Prostate gland (tissue), 2 donors: ENCODE measurements around the gene CLNK. TPM values are rescaled to one million over a fixed set of nuclear protein-coding genes. Genes with fewer than 3 reads are reported as not detected.

ENCODE experiments used
- DNase-seq: peaks from one replicate; pipeline ENCODE4 v3.0.0-alpha.2; 2019; ENCODE audit warnings: low spot score
- H3K27ac ChIP-seq, 2 donors: fragments of 200-600 bp; sonication (generic); 2 replicates each; pipeline ENCODE4 v1.5.1; 2017 to 2019
- H3K27me3 ChIP-seq: fragments of 200-600 bp; sonication (generic); replicated peaks from 2 replicates; pipeline ENCODE4 v1.5.1; 2019; ENCODE audit not compliant: insufficient read depth
- H3K36me3 ChIP-seq, 2 donors: fragments of 200-600 bp; sonication (generic); 1 replicate in 1 of 2; 2 replicates in 1 of 2; pipeline versions ENCODE4 v1.5.1 to v1.8.1; 2017 to 2019
- H3K4me1 ChIP-seq: fragments of 200-600 bp; sonication (generic); replicated peaks from 2 replicates; pipeline ENCODE4 v1.5.1; 2019
- H3K4me3 ChIP-seq, 2 donors: fragments of 200-600 bp; sonication (generic); 2 replicates each; pipeline ENCODE4 v1.5.1; 2017 to 2019
- H3K9me3 ChIP-seq: fragments of 200-600 bp; sonication (generic); 2 replicates; pipeline ENCODE4 v1.5.1; 2017
- CTCF ChIP-seq, 4 experiments: fragments of 200-600 bp in 2 of 4; fragments of 450-650 bp in 2 of 4; sonication (generic) in 2 of 4; IDR thresholded peaks; 1 replicate in 3 of 4; 2 replicates in 1 of 4; pipeline ENCODE4 v1.5.1; 2016 to 2019; ENCODE audit warnings: antibody characterized with exemption in 4 of 4, mild to moderate bottlenecking in 2 of 4, moderate library complexity in 2 of 4
- POLR2A ChIP-seq: fragments of 450-650 bp; IDR thresholded peaks from one replicate; pipeline ENCODE4 v1.6.1; 2016; ENCODE audit warnings: antibody characterized with exemption, mild to moderate bottlenecking
- POLR2AphosphoS5 ChIP-seq: sonication (generic); formaldehyde crosslinking; IDR thresholded peaks from one replicate; pipeline ENCODE4 v1.6.1; 2017; ENCODE audit warnings: antibody characterized with exemption
- WGBS: methylation state at CpG from one replicate; pipeline ENCODE4 v1.1.5; 2018; 5-methylcytosine and 5-hydroxymethylcytosine counted together
- intact Hi-C: fragments of 100-400 bp; cut with DNase I; formaldehyde crosslinking; loops from one replicate; pipeline ENCODE4 v1.14.2; 2022
- total RNA-seq, 2 donors: library from RNA; depleted of rRNA; stranded (reverse); fragments of >200 nt; gene quantifications; one replicate each; pipeline ENCODE4 v1.1.0, GENCODE V29; 2016

The CLNK gene
- total RNA-seq, 2 donors from 2014 or later = not detected

DNA sequence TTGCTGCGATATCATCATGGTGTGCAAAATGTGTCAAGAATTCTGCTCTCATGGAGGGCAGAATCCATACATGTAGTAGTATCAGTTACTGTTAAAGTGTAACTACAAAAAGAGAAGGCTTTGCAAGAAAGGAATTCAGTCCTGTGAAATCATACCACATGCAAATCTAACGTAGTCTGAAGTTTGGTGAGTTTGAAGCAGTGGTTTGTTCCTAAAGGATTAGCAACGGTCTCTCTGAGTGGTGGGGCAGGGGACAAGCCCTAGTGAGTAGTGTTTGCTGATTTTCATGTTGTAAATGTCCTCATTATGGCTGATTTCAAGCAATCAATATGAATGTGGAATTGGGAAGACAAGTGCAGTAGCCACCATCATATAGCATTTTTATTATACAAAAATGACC is 47.1 kb upstream of the CLNK start:
- H3K4me3 ChIP-seq = no peak overlapping the region
- no peak for DNase-seq
- H3K4me1 ChIP-seq = no peaks in the 10 kb centered on the region
- H3K9me3 ChIP-seq = no peaks in the 10 kb centered on the region
- TF ChIP-seq POLR2A = no peak
- intact Hi-C loops = no loop called here
- no peak overlapping the region for H3K27ac ChIP-seq
- 80% methylated on average over 3 of the region's 3 CpGs for WGBS
- no peaks in the 10 kb centered on the region for H3K36me3 ChIP-seq
- H3K27me3 ChIP-seq = no peaks in the 10 kb centered on the region

- intact Hi-C loops = no loop called here
- WGBS = 97% methylated on average over 4 of the region's 4 CpGs
- no peaks in the 10 kb centered on the region for H3K36me3 ChIP-seq
- DNase-seq = no peak
- TF ChIP-seq POLR2A (no peak), POLR2AphosphoS5 (no peak), CTCF (IDR thresholded peaks at IDR 0.05) (no peak)
- H3K4me1 ChIP-seq = no peaks in the 10 kb centered on the region
- H3K27ac ChIP-seq = no peak overlapping the region
- H3K9me3 ChIP-seq = no peaks in the 10 kb centered on the region
- no peaks in the 10 kb centered on the region for H3K27me3 ChIP-seq
- no peak overlapping the region for H3K4me3 ChIP-seq
Measured at GRCh38 chr4:10731162-10731561, 46.6 kb upstream of the CLNK start.

GRCh38 chr4:10730590-10730989 is 46.0 kb upstream of the CLNK start:
- H3K9me3 ChIP-seq = no peaks in the 10 kb centered on the region
- H3K27me3 ChIP-seq = no peaks in the 10 kb centered on the region
- H3K36me3 ChIP-seq = no peaks in the 10 kb centered on the region
- WGBS = 93% methylated on average over 7 of the region's 7 CpGs
- no peak for DNase-seq
- H3K4me1 ChIP-seq = no peaks in the 10 kb centered on the region
- intact Hi-C loops = no loop called here
- no peak overlapping the region for H3K27ac ChIP-seq
- TF ChIP-seq CTCF (IDR thresholded peaks at IDR 0.05) (no peak), POLR2A (no peak), POLR2AphosphoS5 (no peak)
- no peak overlapping the region for H3K4me3 ChIP-seq

DNA sequence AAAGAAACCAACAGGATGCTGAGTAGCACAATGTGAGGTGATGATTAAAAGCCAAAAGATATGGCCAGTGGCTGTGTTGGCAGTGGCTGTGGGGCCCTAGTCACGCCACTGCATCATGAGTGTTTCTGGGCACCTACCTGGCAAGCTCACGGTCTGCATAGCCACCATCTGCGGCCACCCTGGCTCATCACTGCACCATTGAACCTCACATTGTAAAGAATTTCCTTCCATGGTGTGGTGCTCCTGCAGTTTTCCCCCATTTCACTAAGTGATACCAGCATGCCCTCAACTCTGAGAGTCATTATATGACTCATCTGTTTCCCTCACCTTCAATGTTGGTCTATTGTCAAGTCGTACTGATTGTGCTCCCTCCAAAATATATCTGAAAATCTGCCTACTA is 45.5 kb upstream of the CLNK start:
- Histone ChIP-seq H3K36me3 (no peaks in the 10 kb centered on the region), H3K27ac (no peak overlapping the region), H3K4me3 (no peak overlapping the region), H3K27me3 (no peaks in the 10 kb centered on the region), H3K4me1 (no peaks in the 10 kb centered on the region), H3K9me3 (no peaks in the 10 kb centered on the region)
- TF ChIP-seq CTCF (IDR thresholded peaks at IDR 0.05) = no peak
- no peak for TF ChIP-seq POLR2A
- no peak for TF ChIP-seq POLR2AphosphoS5
- intact Hi-C loops = no loop called here
- WGBS = 90% methylated on average over 4 of the region's 4 CpGs
- DNase-seq = no peak

DNA sequence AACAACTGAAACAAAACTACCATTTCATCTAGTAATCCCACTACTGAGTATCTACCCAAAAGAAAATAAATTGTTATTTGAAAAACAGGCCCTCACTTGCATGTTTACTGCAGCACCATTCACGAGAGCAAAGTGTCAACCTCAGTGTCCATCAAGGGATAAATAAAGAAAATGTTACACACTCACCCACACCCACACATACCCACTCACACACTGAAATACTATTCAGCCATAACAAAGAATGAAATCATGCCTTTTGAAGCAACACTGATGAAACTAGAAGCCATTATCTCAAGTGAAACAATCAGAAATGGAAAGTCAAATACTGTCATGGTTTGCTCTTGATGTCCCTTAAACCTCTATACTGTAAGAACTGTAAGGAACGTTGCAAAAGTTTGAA is 44.8 kb upstream of the CLNK start:
- 83% methylated on average over 2 of the region's 2 CpGs for WGBS
- H3K36me3 ChIP-seq = no peaks in the 10 kb centered on the region
- H3K9me3 ChIP-seq = no peaks in the 10 kb centered on the region
- H3K4me1 ChIP-seq = no peaks in the 10 kb centered on the region
- H3K4me3 ChIP-seq = no peak overlapping the region
- intact Hi-C loops = no loop called here
- H3K27me3 ChIP-seq = no peaks in the 10 kb centered on the region
- DNase-seq = no peak
- no peak overlapping the region for H3K27ac ChIP-seq
- no peak for TF ChIP-seq POLR2A
- TF ChIP-seq CTCF (IDR thresholded peaks at IDR 0.05) = no peak
